Stimulated activated CD8-positive, alpha-beta memory T cell treated with anti-CD3 and anti-CD28 coated beads, Interleukin-2, amount 100 ng/mL, for 1 hour (primary cell): ENCODE results near the gene PACSIN1.

Source experiments
- DNase-seq, 2 donors: peaks; one replicate each; pipeline ENCODE4 v3.0.0-alpha.2; 2020; ENCODE audit warnings: low read depth in 2 of 2

The PACSIN1 gene

DNA sequence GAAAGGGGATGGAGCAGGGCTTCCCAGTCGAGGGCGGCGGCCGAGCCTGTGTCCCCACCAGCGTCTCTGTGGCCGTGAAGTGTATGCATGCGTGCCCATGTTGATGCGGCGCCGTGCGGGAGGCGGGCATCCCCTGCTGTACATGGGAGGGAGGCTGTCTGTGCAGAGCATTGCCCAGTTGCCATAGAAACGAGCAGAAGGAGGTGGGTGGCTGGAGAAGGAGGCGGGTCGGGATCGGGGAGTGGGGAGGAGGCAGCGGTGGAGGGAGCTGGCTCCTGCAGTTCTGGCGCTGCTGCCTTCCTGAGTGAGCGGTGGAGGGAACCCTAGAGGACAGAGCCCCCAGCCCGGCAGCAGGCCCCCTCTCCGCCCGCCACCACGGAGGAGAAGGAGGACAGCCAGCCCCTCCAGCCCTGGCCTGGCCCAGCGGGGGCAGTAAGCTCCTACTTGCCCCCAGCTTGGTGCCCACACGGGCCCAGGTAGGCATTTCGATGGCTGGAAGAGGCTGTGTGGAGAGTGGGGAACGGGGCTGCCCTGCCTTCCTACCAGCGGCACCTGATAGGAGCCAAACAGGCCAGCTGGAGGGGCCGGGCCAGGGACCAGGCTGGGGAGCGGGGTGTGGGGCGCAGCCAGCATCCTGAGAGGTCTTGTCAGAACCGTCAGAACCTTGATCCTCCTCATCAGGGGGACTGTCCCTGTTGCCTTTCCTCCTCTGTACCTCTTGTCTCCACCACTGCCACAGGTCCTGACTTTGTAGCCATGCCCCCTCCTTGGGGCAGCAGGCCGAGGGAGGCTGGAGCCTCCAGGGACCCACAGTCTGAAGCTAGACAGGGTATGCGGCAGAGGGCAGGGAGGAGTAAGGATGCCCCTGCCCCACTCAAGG, 49.0 kb downstream of the PACSIN1 start:
- no peak for DNase-seq

DNA sequence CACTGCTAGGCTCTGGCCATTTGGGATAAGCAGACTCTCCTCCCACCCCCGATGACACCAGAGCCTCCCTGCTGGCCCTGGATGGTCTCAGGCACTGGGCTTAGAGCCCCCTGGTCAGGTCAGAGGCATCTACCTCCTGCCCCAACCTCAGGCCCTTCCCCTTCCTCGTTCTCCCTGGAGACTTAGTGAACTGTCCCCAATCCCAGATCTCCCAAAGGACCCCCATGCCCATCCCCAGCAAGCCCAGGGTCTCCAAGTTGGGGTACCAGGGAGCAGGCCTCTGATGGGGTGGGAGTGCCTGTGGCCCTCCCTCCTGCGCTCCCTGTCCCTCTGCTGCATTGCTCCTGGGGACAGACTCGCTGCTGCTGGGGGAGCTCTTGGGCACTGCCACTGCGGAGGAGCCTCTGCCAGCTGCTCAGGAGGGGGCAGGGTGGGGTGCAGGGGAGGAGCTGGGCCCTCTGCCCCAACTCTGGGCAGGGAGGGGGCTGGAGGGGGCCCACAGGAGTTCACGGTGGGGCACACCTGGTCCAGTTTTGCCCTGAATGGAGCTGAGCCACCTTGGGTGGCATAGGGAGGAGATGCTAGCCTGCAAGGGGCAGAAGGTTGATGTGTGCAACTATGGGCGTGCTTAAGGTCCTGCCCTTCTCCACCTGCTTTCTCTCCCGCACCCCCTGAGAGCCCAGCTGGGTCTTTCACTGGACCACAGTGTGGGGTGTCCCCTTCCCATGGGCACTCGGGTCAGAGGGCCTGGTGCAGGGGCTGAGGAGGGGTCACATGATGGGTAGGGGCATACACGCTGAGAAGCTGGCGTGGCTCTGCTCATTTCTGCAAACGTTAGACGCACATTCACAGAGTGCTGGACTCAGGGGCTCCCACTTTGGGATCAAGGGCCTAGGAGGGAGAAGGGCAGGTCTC, 49.9 kb downstream of the PACSIN1 start:
- DNase-seq: no peak

- no peak for DNase-seq
Observed at GRCh38 chr6:34516391-34517324, 50.8 kb downstream of the PACSIN1 start.

DNA sequence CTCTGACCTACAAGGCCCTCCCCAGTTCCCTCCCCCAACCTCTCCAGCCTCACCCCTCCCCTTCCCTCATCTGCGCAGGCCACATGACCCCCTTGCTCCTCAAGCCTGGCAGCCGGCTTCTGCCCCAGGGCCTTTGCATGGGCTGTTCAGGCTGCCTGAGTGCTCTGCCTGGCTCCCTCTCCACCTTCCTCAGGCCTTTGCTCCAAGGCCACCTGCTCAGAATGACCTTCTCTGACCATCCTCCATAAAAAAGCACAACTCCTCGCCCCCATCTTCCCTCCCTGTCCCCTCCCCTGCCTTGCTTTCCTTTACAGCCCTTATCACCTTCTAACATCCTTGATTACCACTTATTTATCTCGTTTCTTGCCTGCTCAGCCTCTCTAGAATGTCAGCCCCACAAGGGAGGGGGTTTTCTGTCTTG, 51.6 kb downstream of the PACSIN1 start:
- DNase-seq: no peak

- DNase-seq: no peak
Observed at GRCh38 chr6:34517966-34518365, 52.1 kb downstream of the PACSIN1 start.

DNA sequence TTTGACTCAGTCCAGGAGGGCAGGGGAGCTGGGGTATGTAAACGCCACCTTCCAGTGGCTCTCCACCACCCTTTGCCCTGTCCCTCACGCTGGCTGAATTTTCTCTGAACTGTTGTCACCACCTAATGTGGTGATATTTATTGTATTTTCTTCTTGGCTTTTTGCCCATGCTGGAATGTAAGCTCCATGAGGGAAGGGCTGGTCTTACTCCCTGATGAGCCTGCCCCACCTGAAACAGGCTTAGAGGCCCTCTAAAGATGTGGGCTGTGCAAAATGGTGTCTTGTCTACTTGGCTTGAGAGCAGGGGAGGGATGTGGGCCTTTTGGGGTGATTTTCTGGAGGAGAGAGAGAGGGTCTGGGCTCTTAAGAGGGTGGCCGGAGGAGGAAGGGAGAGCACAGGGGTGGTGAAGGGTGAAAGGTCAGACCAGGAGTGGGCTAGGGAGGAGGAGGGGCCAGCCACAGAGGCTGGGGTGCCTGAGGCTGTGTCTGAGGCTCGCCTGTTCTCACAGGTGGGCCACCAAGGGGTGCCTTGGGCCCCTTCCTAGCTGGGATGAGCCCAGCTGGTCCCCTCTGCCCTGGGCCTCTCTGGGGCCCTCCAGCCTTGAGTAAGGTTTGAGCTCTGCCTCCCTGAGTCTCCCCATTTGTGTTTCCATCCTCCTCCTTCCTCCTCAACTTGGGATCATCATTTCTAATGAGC, 52.9 kb downstream of the PACSIN1 start:
- DNase-seq: no peak

- no peak for DNase-seq
Observed at GRCh38 chr6:34519971-34520644, 54.2 kb downstream of the PACSIN1 start.

- no peak for DNase-seq
Observed at GRCh38 chr6:34520645-34521462, 55.0 kb downstream of the PACSIN1 start.

- DNase-seq: no peak
Observed at GRCh38 chr6:34521463-34522285, 55.8 kb downstream of the PACSIN1 start.

GRCh38 chr6:34522761-34523160, 56.9 kb downstream of the PACSIN1 start:
- DNase-seq: no peak

DNA sequence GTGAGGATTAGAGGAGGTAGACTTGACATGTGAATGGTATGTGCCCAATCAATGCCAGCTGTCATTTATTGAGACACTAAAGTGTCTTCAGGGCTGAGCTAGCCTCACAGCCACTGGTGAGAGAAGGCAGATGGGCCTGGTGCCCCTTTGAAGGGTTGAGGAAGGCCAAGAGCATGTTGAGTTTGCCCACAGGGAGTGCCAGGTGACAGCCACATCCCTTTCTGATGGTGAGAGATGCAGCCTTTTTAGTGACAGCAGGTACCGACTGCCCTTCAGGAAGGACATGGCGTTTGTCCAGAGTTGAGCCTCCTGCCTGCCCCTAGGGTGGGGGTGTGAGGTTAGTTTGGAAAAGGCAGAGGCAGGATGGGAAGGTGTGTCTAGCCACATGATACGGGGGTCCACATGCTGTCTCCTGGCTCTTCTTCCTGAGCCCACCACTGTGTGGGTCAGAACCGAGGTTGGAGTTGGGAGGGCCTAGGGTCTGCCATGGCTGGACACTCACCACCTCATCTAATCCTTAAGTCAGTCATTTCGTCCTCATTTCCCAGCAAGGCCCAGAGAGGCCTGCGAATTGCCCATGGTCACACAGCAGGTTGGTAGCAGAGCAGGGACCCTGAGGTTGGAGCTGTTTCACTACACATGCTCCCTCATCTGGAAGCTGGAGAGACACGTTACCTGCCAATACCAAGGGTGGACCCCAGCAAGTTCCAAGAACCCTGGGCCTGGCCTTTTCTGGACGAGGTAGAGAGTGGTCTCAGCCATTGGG, 57.7 kb downstream of the PACSIN1 start:
- DNase-seq: no peak

GRCh38 chr6:34524499-34524898, 58.6 kb downstream of the PACSIN1 start:
- no peak for DNase-seq

GRCh38 chr6:34524971-34525370, 59.1 kb downstream of the PACSIN1 start:
- no peak for DNase-seq

DNA sequence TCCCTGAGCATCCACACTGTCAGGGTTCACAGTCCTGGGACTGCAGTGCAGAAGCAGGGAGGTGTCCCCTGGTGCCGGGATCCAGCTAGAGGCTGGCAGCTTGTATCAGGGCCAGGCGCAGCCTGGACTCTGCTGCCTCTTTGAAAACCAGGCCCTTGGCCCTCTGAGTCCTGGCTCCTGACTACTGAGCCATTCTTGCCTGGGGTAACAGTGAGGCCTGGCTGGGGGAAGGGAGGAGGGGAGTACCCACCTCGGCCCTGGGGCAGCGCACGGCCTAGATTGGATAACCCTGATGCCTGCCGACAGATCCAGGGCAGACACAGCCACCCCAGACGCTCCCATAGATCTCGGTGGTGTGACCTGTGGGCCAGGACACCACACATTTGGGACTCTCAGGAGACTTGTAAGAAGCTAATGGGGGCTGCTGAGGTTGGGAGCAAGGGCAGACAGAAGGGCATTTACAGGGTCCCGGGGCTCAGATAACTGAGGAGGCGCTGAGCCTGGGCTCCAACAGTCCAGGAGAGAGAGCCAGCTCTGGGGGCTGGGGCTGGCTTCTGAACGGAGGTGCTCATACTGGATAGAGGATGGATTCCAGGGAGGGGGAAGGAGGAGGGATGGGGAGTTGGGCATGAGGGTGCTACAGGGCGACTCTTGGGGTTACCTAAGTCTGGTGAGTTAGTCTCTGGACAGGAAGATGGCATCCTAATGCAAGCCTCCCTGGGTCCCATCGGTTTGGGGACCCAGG, 59.7 kb downstream of the PACSIN1 start:
- DNase-seq: no peak

DNA sequence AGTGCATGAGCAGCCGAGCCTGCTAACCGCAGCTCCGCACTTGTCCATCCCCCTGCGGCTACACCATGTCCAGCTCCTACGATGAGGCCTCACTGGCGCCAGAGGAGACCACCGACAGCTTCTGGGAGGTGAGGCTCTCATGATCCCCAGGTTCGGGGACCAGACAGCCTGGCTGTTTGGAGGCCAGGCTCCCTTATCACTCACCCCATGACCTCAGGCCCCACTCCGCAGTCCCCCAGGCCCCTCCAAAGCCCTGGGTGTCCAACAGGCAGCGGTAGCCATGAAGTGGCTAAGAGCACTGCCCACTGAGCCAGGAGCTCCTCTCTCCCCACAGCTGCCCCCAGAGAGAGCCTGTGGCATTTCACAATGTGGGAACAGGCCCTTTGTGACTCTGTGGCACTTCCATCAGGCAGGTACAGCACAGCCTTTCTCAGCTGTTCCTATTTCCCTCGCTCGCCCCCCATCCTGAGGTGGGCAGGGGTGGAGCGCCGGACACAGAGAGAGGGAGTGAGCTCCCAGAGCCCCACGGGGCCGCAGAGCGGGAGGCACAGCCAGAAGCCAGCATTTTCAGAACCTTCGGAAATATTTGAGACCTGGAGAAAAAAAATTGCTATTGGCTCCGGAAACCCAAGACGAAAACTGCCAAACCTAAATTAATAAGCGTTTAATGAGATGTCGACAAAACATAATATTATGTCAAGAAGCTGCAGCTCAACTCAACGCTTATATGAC, 60.5 kb downstream of the PACSIN1 start:
- DNase-seq: no peak

DNA sequence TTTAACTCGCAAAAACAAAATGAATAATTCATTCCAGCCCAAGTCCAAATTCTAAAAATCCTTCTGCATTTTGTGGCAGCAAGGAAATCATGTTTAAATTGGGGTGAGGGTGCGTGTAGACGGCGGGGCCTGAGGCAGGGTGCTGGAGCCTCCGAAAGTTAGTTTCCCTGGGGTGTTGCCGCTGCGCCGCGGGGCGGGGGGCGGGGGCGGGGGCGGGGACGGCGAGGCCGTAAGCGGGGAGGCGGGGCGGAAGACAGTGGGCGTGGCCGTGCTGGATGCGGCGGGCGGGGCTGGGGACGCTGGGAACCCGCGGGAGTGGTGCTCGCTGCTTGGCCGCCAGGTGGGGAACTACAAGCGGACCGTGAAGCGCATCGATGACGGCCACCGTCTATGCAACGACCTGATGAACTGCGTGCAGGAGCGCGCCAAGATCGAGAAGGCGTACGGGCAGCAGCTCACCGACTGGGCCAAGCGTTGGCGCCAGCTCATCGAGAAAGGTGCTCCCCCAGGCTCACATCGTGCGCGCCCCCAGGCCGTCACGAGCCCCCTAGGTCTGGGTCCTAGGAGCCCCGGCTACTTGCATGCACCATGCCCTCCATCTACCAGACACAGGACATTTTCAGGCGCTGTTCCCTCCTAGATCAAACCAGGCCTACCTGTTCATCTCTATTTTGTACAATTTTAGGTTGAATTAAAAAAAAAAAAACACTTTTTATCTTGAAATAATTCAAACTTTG, 61.3 kb downstream of the PACSIN1 start:
- peak; percentile 94 to 96 for DNase-seq
